Esophagus muscularis mucosa (tissue), 4 donors: ENCODE measurements around the gene DPH3. TPM values are rescaled to one million over a fixed set of nuclear protein-coding genes. Genes with fewer than 3 reads are reported as not detected.

Experiments
- DNase-seq: peaks from one replicate; pipeline ENCODE4 v3.0.0-alpha.2; 2017; ENCODE audit errors: extremely low spot score
- H3K27ac ChIP-seq, 4 donors: fragments of 200-600 bp; sonication (generic); replicated peaks in 1 of 4; 1 replicate in 3 of 4; 2 replicates in 1 of 4; pipeline ENCODE4 v1.5.1; 2016 to 2019; ENCODE audit warnings: mild to moderate bottlenecking in 1 of 4
- H3K27me3 ChIP-seq, 4 donors: fragments of 200-600 bp; sonication (generic); one replicate each; pipeline versions ENCODE4 v1.5.1 to v1.6.0; 2016 to 2019
- H3K36me3 ChIP-seq, 4 donors: fragments of 200-600 bp; sonication (generic); one replicate each; pipeline ENCODE4 v1.5.1; 2016 to 2019
- H3K4me1 ChIP-seq, 4 donors: fragments of 200-600 bp; sonication (generic); one replicate each; pipeline ENCODE4 v1.5.1; 2016 to 2019
- H3K4me3 ChIP-seq, 4 donors: fragments of 200-600 bp; sonication (generic); 1 replicate in 2 of 4; 2 replicates in 2 of 4; pipeline ENCODE4 v1.5.1; 2016 to 2019; ENCODE audit warnings: mild to moderate bottlenecking in 4 of 4, moderate library complexity in 1 of 4
- H3K9me3 ChIP-seq, 4 donors: fragments of 200-600 bp; sonication (generic); 1 replicate in 3 of 4; 2 replicates in 1 of 4; pipeline ENCODE4 v1.5.1; 2016 to 2019
- EP300 ChIP-seq: sonication (generic); formaldehyde crosslinking; IDR thresholded peaks from one replicate; pipeline ENCODE4 v1.6.1; 2017; ENCODE audit warnings: antibody characterized with exemption
- POLR2A ChIP-seq: fragments of 450-650 bp; IDR thresholded peaks from one replicate; pipeline ENCODE4 v1.6.1; 2017; ENCODE audit warnings: antibody characterized with exemption, moderate library complexity, mild to moderate bottlenecking, low read depth
- POLR2AphosphoS5 ChIP-seq, 2 donors: sonication (generic); formaldehyde crosslinking; IDR thresholded peaks; one replicate each; pipeline ENCODE4 v1.6.1; 2017; ENCODE audit warnings: antibody characterized with exemption in 2 of 2
- WGBS: methylation state at CpG from one replicate; pipeline ENCODE4 v1.1.5; 2018; 5-methylcytosine and 5-hydroxymethylcytosine counted together
- intact Hi-C: fragments of 100-400 bp; cut with DNase I; formaldehyde crosslinking; loops from one replicate; pipeline ENCODE4 v1.15.1; 2023
- total RNA-seq, 4 donors: library from RNA; depleted of rRNA; stranded (reverse); fragments of >200 nt; gene quantifications; one replicate each; pipeline versions ENCODE4 v1.1.0 to v1.2.1, GENCODE V29; 2016
- TF ChIP-seq, protein P1 (sequence below), 3 experiments: fragments of 200-600 bp in 2 of 3; fragments of 450-650 bp in 1 of 3; sonication (generic) in 2 of 3; IDR thresholded peaks; one replicate each; pipeline ENCODE4 v1.5.1; 2017 to 2019; ENCODE audit warnings: antibody characterized with exemption in 3 of 3, mild to moderate bottlenecking in 2 of 3, moderate library complexity in 1 of 3

Gene DPH3
- total RNA-seq, 4 donors from 2014 or later = 27.2 to 50.7 (median 37.6) TPM

DNA sequence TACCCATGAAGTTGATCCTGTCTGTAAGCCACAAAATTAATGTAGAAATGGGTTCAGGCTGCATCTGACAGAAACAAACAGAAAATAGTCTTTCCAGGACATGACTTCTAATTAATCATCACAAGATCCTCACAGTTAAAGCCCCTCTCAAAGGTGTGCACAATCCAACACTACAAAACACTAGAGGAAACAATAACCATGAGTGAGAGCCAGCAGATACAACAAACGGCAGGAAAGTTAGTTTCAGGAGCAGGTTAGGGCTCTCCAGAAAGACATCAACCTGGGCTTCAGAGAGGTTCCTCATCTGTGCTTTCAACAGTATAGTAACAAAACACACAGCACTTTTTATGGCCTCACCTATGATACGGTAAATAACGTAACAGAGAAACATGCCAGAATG lies 42.8 kb downstream of the DPH3 start:
- Histone ChIP-seq H3K4me3 (no peak overlapping the region), H3K27me3 (no peaks in the 10 kb centered on the region), H3K36me3 (peaks cover 15 to 68% (median 34%) of the 10 kb centered on the region in 4 donors), H3K27ac (no peak overlapping the region), H3K4me1 (no peaks in the 10 kb centered on the region), H3K9me3 (no peaks in the 10 kb centered on the region)
- TF ChIP-seq EP300 (no peak), POLR2AphosphoS5 (IDR thresholded peaks at IDR 0.05) (no peak), POLR2A (no peak)
- TF ChIP-seq, protein P1, sequence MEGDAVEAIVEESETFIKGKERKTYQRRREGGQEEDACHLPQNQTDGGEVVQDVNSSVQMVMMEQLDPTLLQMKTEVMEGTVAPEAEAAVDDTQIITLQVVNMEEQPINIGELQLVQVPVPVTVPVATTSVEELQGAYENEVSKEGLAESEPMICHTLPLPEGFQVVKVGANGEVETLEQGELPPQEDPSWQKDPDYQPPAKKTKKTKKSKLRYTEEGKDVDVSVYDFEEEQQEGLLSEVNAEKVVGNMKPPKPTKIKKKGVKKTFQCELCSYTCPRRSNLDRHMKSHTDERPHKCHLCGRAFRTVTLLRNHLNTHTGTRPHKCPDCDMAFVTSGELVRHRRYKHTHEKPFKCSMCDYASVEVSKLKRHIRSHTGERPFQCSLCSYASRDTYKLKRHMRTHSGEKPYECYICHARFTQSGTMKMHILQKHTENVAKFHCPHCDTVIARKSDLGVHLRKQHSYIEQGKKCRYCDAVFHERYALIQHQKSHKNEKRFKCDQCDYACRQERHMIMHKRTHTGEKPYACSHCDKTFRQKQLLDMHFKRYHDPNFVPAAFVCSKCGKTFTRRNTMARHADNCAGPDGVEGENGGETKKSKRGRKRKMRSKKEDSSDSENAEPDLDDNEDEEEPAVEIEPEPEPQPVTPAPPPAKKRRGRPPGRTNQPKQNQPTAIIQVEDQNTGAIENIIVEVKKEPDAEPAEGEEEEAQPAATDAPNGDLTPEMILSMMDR (IDR thresholded peaks at IDR 0.05) = no peak
- no peak for DNase-seq
- intact Hi-C loops = no loop called here
- 60% methylated on average over 3 of the region's 3 CpGs for WGBS

DNA sequence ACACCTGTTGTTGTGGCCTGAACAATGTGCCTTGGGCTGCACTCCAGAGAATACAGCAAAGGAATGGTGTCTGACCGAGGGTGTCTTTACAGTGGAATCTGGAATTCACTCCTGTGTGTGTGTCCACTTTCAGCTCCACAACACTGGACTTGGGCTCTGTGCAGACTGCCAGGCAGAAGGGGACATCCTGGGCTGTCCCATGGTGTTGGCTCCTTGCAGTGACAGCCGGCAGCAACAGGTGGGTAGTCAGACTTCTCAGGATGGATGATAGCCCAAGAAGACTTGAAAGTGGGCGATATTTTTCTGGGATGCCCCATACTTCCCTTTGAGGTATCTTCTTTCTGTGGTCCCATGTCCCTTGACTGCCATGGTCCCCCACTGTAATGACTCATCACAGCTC lies 45.0 kb downstream of the DPH3 start:
- Histone ChIP-seq H3K9me3 (no peaks in the 10 kb centered on the region), H3K36me3 (peaks cover 15 to 74% (median 26%) of the 10 kb centered on the region in 4 donors), H3K27ac (no peak overlapping the region), H3K4me1 (no peaks in the 10 kb centered on the region), H3K27me3 (no peaks in the 10 kb centered on the region), H3K4me3 (no peak overlapping the region)
- TF ChIP-seq POLR2AphosphoS5 (IDR thresholded peaks at IDR 0.05) = no peak
- no peak for TF ChIP-seq POLR2A
- no peak for TF ChIP-seq EP300
- TF ChIP-seq, protein P1 (IDR thresholded peaks at IDR 0.05) = no peak
- 89% methylated on average over 3 of the region's 3 CpGs for WGBS
- no peak for DNase-seq
- intact Hi-C loops = no loop called here

DNA sequence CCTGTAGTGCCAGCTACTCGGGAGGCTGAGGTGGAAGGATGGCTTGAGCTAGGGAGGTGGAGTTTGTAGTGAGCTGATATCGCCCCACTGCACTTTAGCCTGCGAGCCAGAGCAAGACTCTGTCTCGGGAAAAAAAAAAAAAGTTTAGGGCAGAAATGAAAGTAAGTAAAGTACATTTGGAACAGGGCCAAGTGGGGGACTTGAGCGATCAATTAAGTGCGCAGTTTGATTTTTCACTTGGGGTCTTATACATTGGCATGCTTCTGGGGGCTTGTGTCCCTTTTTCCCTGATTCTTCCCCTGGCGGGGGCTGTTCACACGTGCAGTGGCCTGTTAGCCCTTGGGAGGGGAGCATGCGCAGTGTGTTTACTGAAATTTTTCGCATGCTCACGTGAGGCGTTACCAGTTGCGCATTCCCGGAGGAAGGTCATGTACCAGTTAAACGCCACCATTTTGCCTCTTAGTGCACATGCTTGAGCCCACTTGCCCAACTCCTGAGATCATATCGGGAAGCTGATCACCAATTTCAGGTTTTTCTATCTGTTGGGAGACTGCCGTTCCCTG lies 48.3 kb downstream of the DPH3 start:
- Histone ChIP-seq H3K4me3 (no peak overlapping the region), H3K9me3 (no peaks in the 10 kb centered on the region), H3K36me3 (peaks cover 18 to 72% (median 34%) of the 10 kb centered on the region in 4 donors), H3K27me3 (no peaks in the 10 kb centered on the region), H3K4me1 (no peaks in the 10 kb centered on the region), H3K27ac (no peak overlapping the region)
- TF ChIP-seq EP300 = no peak
- TF ChIP-seq, protein P1 (IDR thresholded peaks at IDR 0.05) = no peak
- no peak for TF ChIP-seq POLR2A
- TF ChIP-seq POLR2AphosphoS5 (IDR thresholded peaks at IDR 0.05) = no peak
- no peak for DNase-seq
- intact Hi-C loops = no loop called here
- WGBS = 83% methylated on average over 17 of the region's 17 CpGs

DNA sequence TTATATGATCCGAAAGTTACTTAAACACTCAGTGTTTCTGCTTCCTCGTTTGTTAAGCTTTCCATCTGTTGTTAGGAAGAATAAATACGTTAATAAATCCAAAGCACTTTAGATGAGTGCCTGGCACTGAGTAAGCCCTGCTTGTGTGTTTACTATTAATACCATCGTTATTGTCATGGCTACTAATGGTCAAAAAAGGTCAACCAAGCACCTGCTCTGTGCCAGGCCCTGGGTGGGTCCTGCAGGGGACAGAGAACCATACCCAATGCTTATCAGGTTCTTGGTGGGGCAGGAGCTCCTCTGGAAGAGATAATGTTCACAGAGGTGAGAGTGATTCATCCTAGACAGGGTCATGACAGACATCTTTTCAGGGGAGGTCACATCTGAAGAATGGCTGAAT lies 50.4 kb downstream of the DPH3 start:
- no peak overlapping the region for H3K27ac ChIP-seq

More for the DNA sequence above, 50.4 kb downstream of the DPH3 start:
- WGBS = 63% methylated on average over 4 of the region's 4 CpGs
- Histone ChIP-seq H3K4me3 (no peak overlapping the region), H3K4me1 (no peaks in the 10 kb centered on the region), H3K9me3 (no peaks in the 10 kb centered on the region), H3K36me3 (peaks cover 12 to 72% (median 29%) of the 10 kb centered on the region in 4 donors), H3K27me3 (no peaks in the 10 kb centered on the region)
- TF ChIP-seq EP300 = no peak
- no peak for TF ChIP-seq POLR2A
- TF ChIP-seq POLR2AphosphoS5 (IDR thresholded peaks at IDR 0.05) = no peak
- TF ChIP-seq, protein P1 (IDR thresholded peaks at IDR 0.05) = no peak
- no peak for DNase-seq
- intact Hi-C loops = no loop called here
